ENCODE data around the gene SUMO3. TPM values are rescaled to one million over a fixed set of nuclear protein-coding genes. Genes with fewer than 3 reads are reported as not detected.

The SUMO3 gene
- total RNA-seq, 1 experiment from 2014 or later, result 82.9 TPM

- no CpG with 5 or more reads among the region's 4 CpGs for WGBS (ENCODE audit: extremely low coverage, insufficient read length, low lambda C conversion rate)
- no peak overlapping the region for H2BK5ac ChIP-seq (ENCODE audit: insufficient read length, low read length)
- H2BK120ac ChIP-seq (ENCODE audit: low read depth, low read length, poor library complexity, severe bottlenecking), result no peak overlapping the region
- Mint-ChIP-seq H3K36me3 (ENCODE audit: insufficient read depth in 1 of 3, low read depth in 3 of 3) (peaks cover 3 to 12% (median 11%) of the 10 kb centered on the region in 3 experiments), H3K4me3 (no peak overlapping the region), H3K27me3 (ENCODE audit: low read depth) (peaks cover 37% of the 10 kb centered on the region), H3K4me1 (peaks cover 0 to 4% of the 10 kb centered on the region in 2 experiments; a peak in 1 of 4 replicates), H3K27ac (no peak overlapping the region), H3K9me3 (peaks cover 38 to 46% of the 10 kb centered on the region in 2 experiments)
- H2BK12ac ChIP-seq (ENCODE audit: insufficient read length, low read depth, low read length), result no peak overlapping the region
- H2AK5ac ChIP-seq (ENCODE audit: insufficient read length, low read length), result no peak overlapping the region
- H3K56ac ChIP-seq (ENCODE audit: insufficient read length, low read depth, low read length), result no peak overlapping the region
- no peaks in the 10 kb centered on the region for H3K79me2 ChIP-seq (ENCODE audit: insufficient read depth, low read length)
- no peaks in the 10 kb centered on the region for H4K20me1 ChIP-seq (ENCODE audit: control insufficient read depth, insufficient read depth, insufficient read length)
- no peaks in the 10 kb centered on the region for H3K79me1 ChIP-seq (ENCODE audit: insufficient read depth, low read depth, low read length, poor library complexity, severe bottlenecking)
- no peak overlapping the region for H3T11ph ChIP-seq (ENCODE audit: low read length)
- H3K9ac ChIP-seq (ENCODE audit: extremely low read depth, insufficient read length, low read length), result no peak overlapping the region
- no peak for DNase-seq
- no peak overlapping the region for H2BK20ac ChIP-seq (ENCODE audit: low read depth, low read length, poor library complexity, severe bottlenecking)
- H3K4ac ChIP-seq (ENCODE audit: low read depth, low read length), result no peak overlapping the region
- H2AFZ ChIP-seq (ENCODE audit: low read length), result no peak overlapping the region
- H3K27me3 ChIP-seq (ENCODE audit: insufficient read depth, low read length), result no peaks in the 10 kb centered on the region
- no peak overlapping the region for H3K14ac ChIP-seq (ENCODE audit: insufficient read depth, low read length)
- H2BK15ac ChIP-seq (ENCODE audit: low read depth, low read length), result no peak overlapping the region
- no peak overlapping the region for H3K23ac ChIP-seq (ENCODE audit: insufficient read length, low read depth, low read length)
- H4K91ac ChIP-seq (ENCODE audit: insufficient read length, low read depth, low read length), result no peak overlapping the region
- TF ChIP-seq CTCF (conservative IDR thresholded peaks at IDR 0.05), result no peak
- no peak overlapping the region for H4K8ac ChIP-seq (replicated peaks; ENCODE audit: insufficient read length, low read depth, low read length)
- no peak overlapping the region for H3K18ac ChIP-seq (ENCODE audit: insufficient read length, low read depth, low read length)
- H3K4me2 ChIP-seq (ENCODE audit: insufficient read depth, insufficient read length, low read length), result no peak overlapping the region
- H4K5ac ChIP-seq (ENCODE audit: insufficient read length, low read depth, low read length), result no peak overlapping the region
- no peak overlapping the region for H3K27ac ChIP-seq (ENCODE audit: insufficient read length, low read depth, low read length)
- H3K23me2 ChIP-seq (ENCODE audit: insufficient read length, low read depth, low read length, poor library complexity, severe bottlenecking), result no peaks in the 10 kb centered on the region
- peaks cover 24% of the 10 kb centered on the region for H3K9me3 ChIP-seq (ENCODE audit: control insufficient read depth, low read depth, low read length)
- no peaks in the 10 kb centered on the region for H3K4me1 ChIP-seq (ENCODE audit: insufficient read depth, low read length)
These were observed 10.6 kb upstream of the SUMO3 start for GRCh38 chr21:44828362-44829056.
